HepG2 (cell line): ENCODE results near the gene CCDC102B. TPM values are rescaled to one million over a fixed set of nuclear protein-coding genes. Genes with fewer than 3 reads are reported as not detected.

Source experiments
- ATAC-seq: fragments of 200-7000 bp; cut with Tn5 transposase; 3 replicates; pipeline ENCODE4 v1.9.1; 2020; ENCODE audit warnings: mild to moderate bottlenecking, moderate library complexity
- BruUV-seq: library from RNA; stranded (reverse); fragments of 400-500 nt; replicated peaks from 2 replicates; lab custom pipeline; 2021; lab: Mats Ljungman, UMichigan
- CTCF ChIA-PET: fragments of 300-600 bp; formaldehyde crosslinking; extraction: SDS; loops from one replicate; lab custom pipeline; 2021; ENCODE audit warnings: low total read pairs, inconsistent platforms, low intra/inter-chr PET ratio; lab: Yijun Ruan, JAX
- POLR2A ChIA-PET: fragments of 350-600 bp; sonication (Branson Sonifier 250); formaldehyde crosslinking; loops from one replicate; lab custom pipeline; 2020; ENCODE audit warnings: antibody characterized with exemption, inconsistent platforms; lab: Yijun Ruan, JAX
- DNase-seq: peaks from one replicate; pipeline ENCODE4 v3.0.0-alpha.2; 2015; ENCODE audit warnings: low spot score
- FAIRE-seq: peaks from 3 replicates; lab custom pipeline; 2011; peaks lifted over from hg19 to GRCh38; lab: Jason Lieb, UNC
- H2AFZ ChIP-seq: one replicate; pipeline ENCODE4 v1.6.1; 2011; ENCODE audit warnings: low read length, inconsistent platforms
- H3K27ac ChIP-seq: fragments of 300-600 bp; 3 replicates; pipeline ENCODE4 v1.8.0; 2011; ENCODE audit warnings: mixed run types, mild to moderate bottlenecking, mixed read lengths, low read length, inconsistent platforms; ENCODE audit not compliant: insufficient read depth; ENCODE audit errors: extremely low read length
- H3K27me3 ChIP-seq, 2 experiments: fragments of 200-600 bp in 1 of 2; 2 replicates in 1 of 2; 3 replicates in 1 of 2; pipeline versions ENCODE4 v1.6.0 to v1.8.0; 2011; ENCODE audit warnings: low read length in 2 of 2, mild to moderate bottlenecking in 2 of 2, moderate library complexity in 2 of 2, inconsistent platforms in 1 of 2; ENCODE audit not compliant: insufficient read depth in 2 of 2, control insufficient read depth in 1 of 2
- H3K36me3 ChIP-seq, 2 experiments: fragments of 200-600 bp in 1 of 2; replicated peaks in 1 of 2; 2 replicates in 1 of 2; 3 replicates in 1 of 2; pipeline versions ENCODE4 v1.5.1 to v1.8.0; 2011; ENCODE audit warnings: low read length in 2 of 2, inconsistent platforms in 1 of 2; ENCODE audit not compliant: insufficient read depth in 2 of 2, control insufficient read depth in 1 of 2
- H3K4me1 ChIP-seq: 2 replicates; pipeline ENCODE4 v1.5.1; 2012; ENCODE audit warnings: low read length, inconsistent platforms; ENCODE audit not compliant: insufficient read depth
- H3K4me2 ChIP-seq: 2 replicates; pipeline ENCODE4 v1.6.0; 2011; ENCODE audit warnings: low read depth, low read length, inconsistent platforms
- H3K4me3 ChIP-seq, 3 experiments: fragments of 200-600 bp in 1 of 3; sonication (generic), shearing (Covaris generic) in 1 of 3; replicated peaks in 1 of 3; 2 replicates each; pipeline ENCODE4 v1.5.1; 2011 to 2016; ENCODE audit warnings: low read length in 3 of 3, inconsistent platforms in 2 of 3, low read depth in 2 of 3, mild to moderate bottlenecking in 2 of 3, control low read depth in 1 of 3, mixed read lengths in 1 of 3; ENCODE audit not compliant: insufficient read depth in 1 of 3
- H3K79me2 ChIP-seq: one replicate; pipeline ENCODE4 v1.6.1; 2011; ENCODE audit warnings: low read length, inconsistent platforms; ENCODE audit not compliant: insufficient read depth
- H3K9ac ChIP-seq: 2 replicates; pipeline ENCODE4 v1.6.0; 2011; ENCODE audit warnings: mild to moderate bottlenecking, low read depth, low read length, inconsistent platforms; ENCODE audit not compliant: insufficient read depth
- H3K9me3 ChIP-seq: 2 replicates; pipeline ENCODE4 v1.5.1; 2012; ENCODE audit warnings: mild to moderate bottlenecking, low read length
- H4K20me1 ChIP-seq: 2 replicates; pipeline ENCODE4 v1.6.0; 2011; ENCODE audit warnings: inconsistent platforms, mild to moderate bottlenecking, low read length, moderate library complexity; ENCODE audit not compliant: insufficient read depth
- ADNP ChIP-seq: sonication (generic); formaldehyde crosslinking; IDR thresholded peaks from 2 replicates; pipeline ENCODE4 v1.4.0; 2020; ENCODE audit warnings: missing genetic modification reagents
- ATF6 ChIP-seq: sonication (generic); formaldehyde crosslinking; conservative IDR thresholded peaks from 2 replicates; pipeline ENCODE4 v1.4.0; 2020; ENCODE audit warnings: missing genetic modification reagents
- HNRNPH1 ChIP-seq: fragments of 200-400 bp; formaldehyde crosslinking; optimal IDR thresholded peaks from 2 replicates; pipeline ENCODE3; 2017; ENCODE audit warnings: mild to moderate bottlenecking, low read depth, low read length
- KDM4B ChIP-seq: sonication (generic); formaldehyde crosslinking; IDR thresholded peaks from 2 replicates; pipeline ENCODE4 v1.4.0; 2020; ENCODE audit warnings: missing genetic modification reagents
- MED1 ChIP-seq: sonication (generic); formaldehyde crosslinking; IDR thresholded peaks from 2 replicates; pipeline ENCODE4 v1.4.0; 2020; ENCODE audit warnings: missing genetic modification reagents
- NCOR1 ChIP-seq: fragments of 200-600 bp; sonication (generic); IDR thresholded peaks from 2 replicates; pipeline ENCODE4 v1.7.0; 2017; ENCODE audit warnings: antibody characterized with exemption, low read length, borderline replicate concordance
- NFAT5 ChIP-seq: sonication (generic); formaldehyde crosslinking; IDR thresholded peaks from 2 replicates; pipeline ENCODE4 v1.4.0; 2020; ENCODE audit warnings: missing genetic modification reagents
- PRPF4 ChIP-seq: fragments of 200-400 bp; formaldehyde crosslinking; IDR thresholded peaks from 2 replicates; pipeline ENCODE4 v1.6.1; 2016; ENCODE audit warnings: low read length, low read depth; ENCODE audit not compliant: poor library complexity, severe bottlenecking
- ZNF614 ChIP-seq: IDR thresholded peaks from 2 replicates; pipeline ENCODE4 v1.6.1; 2018; ENCODE audit warnings: missing biosample characterization, missing genetic modification reagents, inconsistent platforms, borderline replicate concordance
- in situ Hi-C: cut with HindIII; loops from 2 replicates; pipeline ENCODE4 v1.10.0; 2017; ENCODE audit warnings: low pct_unique_long_range_greater_than_20kb; ENCODE audit not compliant: extremely low pct_ligation_motif_present
- intact Hi-C: fragments of 100-400 bp; cut with micrococcal nuclease; formaldehyde crosslinking; loops from one replicate; pipeline ENCODE4 v1.10.0; 2022; ENCODE audit not compliant: unreplicated experiment
- polyA plus RNA-seq, 8 experiments: library from polyadenylated mRNA; depleted of rRNA in 3 of 8; stranded (reverse) in 7 of 8; unstranded in 1 of 8; fragments of >200 nt; fragmentation: Illumina TruSeq in 4 of 8; extraction: Trizol in 4 of 8; gene quantifications; 2 replicates each; pipeline versions ENCODE4 v1.2.1 to v1.2.3, GENCODE V29; 2011 to 2016; ENCODE audit warnings: low read depth in 4 of 8, missing spikeins in 1 of 8, mixed read lengths in 1 of 8; ENCODE audit not compliant: insufficient read depth in 1 of 8
- total RNA-seq, 5 experiments: library from RNA; depleted of rRNA; stranded (reverse); fragments of >200 nt; fragmentation: Illumina TruSeq; extraction: Trizol; gene quantifications; 2 replicates each; pipeline ENCODE4 v1.2.3, GENCODE V29; 2016; ENCODE audit warnings: low read depth in 1 of 5

The CCDC102B gene
- total and polyA plus RNA-seq, 2 of the 13 experiments (the other 11 are each of a cell fraction or from before 2014, with no cell fraction given) = 2.3 to 3.7 TPM

GRCh38 chr18:68983126-68983525 lies 185.2 kb downstream of the CCDC102B start:
- H2AFZ ChIP-seq = no peak overlapping the region
- DNase-seq = no peak
- TF ChIP-seq ADNP (CRISPR knock-in tag) = no peak
- no peak for TF ChIP-seq PRPF4
- TF ChIP-seq ZNF614 = no peak
- TF ChIP-seq NFAT5 (CRISPR knock-in tag) = no peak
- TF ChIP-seq NCOR1 = no peak
- no peak for TF ChIP-seq KDM4B (CRISPR knock-in tag)
- no peak for TF ChIP-seq MED1 (CRISPR knock-in tag)
- no peak for TF ChIP-seq HNRNPH1
- no peak for TF ChIP-seq ATF6
- H3K36me3 ChIP-seq = no peaks in the 10 kb centered on the region
- FAIRE-seq = no peak
- H3K4me1 ChIP-seq = no peaks in the 10 kb centered on the region
- H3K9ac ChIP-seq = no peak overlapping the region
- BruUV-seq = no TSS peak
- no peaks in the 10 kb centered on the region for H3K79me2 ChIP-seq
- no peaks in the 10 kb centered on the region for H3K27me3 ChIP-seq
- no peak for ATAC-seq
- ChIA-PET POLR2A (no interaction called here), CTCF (no interaction called here)
- H3K27ac ChIP-seq = no peak overlapping the region
- no peak overlapping the region for H3K4me3 ChIP-seq
- intact Hi-C loops = no loop called here
- in situ Hi-C loops = no loop called here
- no peaks in the 10 kb centered on the region for H4K20me1 ChIP-seq
- no peaks in the 10 kb centered on the region for H3K9me3 ChIP-seq
- no peak overlapping the region for H3K4me2 ChIP-seq
